ENCODE measurements around the gene CGREF1.

The CGREF1 gene, protein sequence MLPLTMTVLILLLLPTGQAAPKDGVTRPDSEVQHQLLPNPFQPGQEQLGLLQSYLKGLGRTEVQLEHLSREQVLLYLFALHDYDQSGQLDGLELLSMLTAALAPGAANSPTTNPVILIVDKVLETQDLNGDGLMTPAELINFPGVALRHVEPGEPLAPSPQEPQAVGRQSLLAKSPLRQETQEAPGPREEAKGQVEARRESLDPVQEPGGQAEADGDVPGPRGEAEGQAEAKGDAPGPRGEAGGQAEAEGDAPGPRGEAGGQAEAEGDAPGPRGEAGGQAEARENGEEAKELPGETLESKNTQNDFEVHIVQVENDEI

DNA sequence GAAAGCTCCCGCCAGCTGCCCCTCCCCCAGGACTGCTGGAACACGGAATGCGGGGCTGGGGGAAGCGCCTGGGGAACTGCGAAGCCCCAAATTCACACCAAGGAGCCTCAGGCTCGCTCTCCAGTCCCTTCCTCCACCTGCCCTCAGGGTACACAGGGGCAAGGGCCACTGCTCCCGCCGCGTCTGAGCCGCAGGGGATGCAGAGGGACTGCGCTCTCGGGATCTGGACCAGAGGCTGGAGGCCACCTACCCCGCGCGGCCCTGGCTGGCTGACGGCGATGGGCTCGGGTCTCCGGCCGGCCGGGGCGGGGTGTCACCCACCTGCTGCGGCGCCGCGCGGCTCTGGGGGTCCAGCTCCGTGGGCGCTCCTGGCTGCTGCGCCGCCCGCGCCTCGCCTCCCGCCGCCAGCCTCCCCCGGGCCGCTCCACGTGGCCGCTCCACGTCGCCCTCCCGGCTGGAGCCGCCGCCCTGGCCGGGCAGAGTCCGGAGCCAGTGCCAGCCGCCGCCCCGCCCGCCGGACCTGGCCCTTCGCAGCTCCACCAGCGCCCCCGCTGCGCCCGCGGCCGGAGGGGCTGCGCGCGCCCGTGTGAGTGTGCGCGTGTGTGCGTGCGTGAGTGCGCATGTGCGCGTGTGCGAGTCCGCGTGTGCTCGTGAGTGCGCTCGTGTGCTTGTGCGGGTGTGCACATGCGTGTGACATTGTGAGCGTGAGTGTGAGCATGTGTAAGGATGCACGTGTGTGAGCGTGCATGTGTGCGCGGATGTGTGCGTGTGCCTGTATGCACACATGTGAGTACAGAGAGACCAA is at the start of gene CGREF1:
CGREF1 (minus strand) TSS at position 604 of the 805 bp plus-strand sequence. CDS start 14,762 bp downstream, outside the sequence.
- no peak for DNase-seq (ENCODE audit: low spot score)

DNA sequence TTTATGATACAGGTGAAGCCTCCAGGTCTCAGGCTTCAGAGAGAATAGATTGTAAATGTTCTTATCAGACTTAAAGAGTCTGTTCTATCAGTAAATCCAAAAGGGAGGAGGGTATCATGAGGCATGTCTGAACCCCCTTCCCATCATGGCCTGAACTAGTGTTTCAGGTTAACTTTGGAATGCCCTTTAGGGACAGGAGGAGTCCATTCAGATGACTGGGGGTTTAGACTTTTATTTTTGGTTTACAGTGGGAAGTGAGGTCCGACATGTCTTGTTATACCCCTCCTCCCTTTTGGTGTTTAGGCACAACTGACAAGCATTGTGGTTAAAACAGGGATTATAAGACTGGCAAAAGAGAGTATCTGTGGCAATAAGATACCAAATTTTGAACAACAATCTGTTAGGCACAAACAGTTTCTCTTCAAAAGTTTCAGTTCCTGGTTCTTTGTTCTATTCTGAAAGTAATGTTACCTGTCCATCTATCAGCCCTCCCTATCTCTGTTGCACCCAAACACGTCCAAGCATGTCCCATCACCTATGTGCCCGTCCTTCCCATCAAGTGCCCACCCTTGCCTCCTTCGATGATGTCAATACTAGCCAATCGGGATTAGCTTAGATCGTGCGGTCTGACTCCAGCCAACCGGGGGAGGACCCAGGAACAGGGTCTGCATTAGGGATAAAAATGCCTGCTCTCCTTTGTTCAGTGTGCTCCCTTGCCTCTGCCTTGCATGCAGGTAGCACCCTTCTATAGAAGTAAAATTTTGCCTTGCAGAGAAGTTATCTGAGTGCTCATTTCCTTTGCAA is 46.2 kb upstream of the CGREF1 start:
- no peak for DNase-seq (ENCODE audit: low spot score)

DNA sequence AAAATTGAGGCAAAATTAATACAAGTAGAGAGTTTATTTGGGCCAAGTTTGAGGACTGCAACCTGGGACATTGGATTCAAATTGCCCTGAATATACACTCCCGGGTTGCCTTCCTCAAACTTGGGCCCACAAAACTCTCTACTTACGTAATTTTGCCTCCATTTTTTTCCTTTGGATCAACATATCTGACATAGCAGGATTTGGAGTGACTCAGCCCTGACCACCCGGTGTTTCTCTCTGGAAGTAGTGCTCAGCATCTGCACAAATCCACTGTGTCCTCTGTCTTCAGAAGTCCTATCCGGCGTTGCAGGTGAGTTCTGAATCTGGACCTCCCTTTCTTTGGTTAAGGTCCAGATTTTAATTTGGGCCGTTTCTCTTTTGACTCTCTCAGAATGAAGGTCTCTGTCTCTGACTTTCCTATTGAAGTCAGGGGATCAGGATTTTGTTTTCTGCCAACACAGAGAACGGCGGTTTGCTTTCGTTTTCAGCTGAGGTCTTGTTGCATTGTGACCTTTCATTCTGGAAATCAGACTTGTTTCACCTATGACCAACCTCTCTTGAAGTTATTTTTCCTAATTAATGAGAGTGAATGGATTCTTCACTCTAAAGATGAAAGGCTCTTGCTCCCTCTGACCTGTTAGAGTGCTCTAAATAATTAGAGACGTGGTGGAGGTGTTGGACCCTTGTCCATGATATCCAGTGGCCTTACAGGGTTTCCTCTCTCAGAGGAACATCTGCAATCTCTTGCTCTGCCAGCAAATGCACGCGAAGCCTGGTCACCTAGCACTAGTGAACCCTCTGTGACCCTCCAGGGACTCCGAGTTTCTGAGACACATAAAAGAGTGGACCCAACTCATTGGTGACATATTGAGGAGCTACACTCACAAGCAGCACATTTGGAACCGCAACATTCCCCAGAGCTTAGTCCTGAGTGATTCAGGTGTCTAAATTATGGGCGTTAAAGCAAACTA is 43.5 kb upstream of the CGREF1 start:
- no peak for DNase-seq (ENCODE audit: low spot score)

DNA sequence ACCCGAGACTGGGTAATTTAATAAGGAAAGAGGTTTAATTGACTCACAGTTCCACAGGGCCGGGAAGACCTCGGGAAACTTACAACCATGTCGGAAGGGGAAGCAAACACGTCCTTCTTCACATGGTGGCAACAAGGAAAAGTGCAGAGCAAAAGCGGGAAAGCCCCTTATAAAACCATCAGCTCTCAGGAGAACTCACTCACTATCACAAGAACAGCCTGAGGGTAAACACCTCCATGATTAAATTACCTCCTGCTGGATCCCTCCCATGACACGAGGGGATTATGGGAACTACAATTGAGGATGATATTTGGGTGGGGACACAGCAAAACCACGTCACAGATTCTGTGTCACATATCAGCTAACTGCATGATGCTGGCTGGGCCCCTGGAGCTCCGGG is 41.3 kb upstream of the CGREF1 start:
- no peak for DNase-seq (ENCODE audit: low spot score)

DNA sequence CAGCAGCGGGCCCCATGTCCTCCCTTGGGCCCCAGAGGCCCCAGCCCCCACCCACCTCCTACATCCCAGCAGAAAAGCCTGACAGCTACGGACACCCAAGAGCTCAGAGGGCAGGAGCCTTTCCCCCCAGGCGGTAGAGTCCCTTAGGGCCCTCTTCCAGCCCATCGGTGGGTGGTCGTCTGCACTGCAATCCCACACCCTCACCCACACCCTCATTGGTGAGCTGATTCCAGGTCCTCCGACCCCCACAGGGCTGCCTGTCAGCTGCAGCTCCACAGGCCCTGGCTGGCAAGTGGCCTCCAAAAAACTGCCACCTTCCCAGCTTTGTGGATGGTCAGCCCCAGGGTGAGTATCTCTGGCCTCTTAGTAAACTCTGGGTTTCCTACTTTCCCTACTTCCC is 40.3 kb upstream of the CGREF1 start:
- no peak for DNase-seq (ENCODE audit: low spot score)

DNA sequence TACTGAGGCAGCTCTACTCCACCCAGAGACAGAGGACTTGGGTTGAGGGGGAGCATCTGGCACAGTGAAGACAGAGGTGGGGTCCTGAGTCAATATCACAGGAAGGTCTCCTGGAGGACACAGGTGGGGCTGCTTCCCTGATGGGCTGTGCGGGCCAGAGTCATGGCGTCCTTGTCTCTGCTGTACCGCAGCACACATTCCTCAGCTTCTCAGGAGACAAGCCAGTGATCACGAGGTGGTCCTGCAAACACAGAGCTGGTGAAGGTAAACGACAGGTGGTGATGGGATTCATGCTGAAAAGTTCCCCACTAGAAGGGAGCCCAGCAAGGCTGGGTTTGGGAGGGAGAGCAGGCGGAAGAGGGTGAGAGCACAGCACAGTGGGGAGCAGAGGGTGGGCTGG is 39.5 kb upstream of the CGREF1 start:
- DNase-seq (ENCODE audit: low spot score), result no peak

DNA sequence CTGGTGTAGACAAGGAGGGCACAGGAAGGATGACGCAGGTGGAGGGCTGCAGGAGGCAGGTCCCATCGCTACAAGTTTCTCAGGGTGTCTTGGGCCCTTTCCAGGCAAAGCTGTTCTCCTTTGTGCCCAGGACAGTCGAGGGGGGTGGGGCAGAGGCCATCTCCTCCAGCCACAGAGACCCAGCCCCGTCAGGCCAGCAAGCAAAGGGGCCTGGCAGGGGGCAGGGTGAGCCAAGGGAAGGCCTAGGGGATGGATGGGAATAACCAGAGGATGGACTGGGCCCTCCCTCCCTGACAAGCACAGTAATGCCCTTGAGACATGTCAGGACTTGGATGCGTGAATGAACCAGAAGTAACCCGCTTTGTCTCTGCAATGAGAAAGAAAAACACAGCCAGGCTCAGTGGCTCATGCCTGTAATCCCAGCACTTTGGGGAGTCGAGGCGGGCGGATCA is 36.2 kb upstream of the CGREF1 start:
- DNase-seq (ENCODE audit: low spot score), result no peak

DNA sequence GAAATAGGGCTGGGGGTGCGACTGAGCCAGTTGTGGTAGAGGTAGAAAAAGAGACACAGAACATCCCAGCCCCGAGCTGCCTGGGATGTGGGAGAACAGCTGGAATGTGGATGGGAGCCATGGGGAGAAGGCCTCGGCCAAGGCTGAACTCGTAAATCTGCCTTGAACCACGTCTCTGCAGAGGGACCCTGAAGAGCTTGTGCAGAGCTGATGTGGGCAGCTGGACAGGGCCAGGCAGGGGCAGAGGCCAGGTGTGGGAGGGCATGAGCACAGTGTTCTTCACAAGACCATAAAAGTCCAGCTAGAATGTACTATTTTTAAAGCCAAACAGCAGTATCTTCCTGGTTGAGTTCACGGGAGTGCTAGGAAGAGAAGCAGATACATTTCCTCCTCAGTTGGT is 35.6 kb upstream of the CGREF1 start:
- no peak for DNase-seq (ENCODE audit: low spot score)

DNA sequence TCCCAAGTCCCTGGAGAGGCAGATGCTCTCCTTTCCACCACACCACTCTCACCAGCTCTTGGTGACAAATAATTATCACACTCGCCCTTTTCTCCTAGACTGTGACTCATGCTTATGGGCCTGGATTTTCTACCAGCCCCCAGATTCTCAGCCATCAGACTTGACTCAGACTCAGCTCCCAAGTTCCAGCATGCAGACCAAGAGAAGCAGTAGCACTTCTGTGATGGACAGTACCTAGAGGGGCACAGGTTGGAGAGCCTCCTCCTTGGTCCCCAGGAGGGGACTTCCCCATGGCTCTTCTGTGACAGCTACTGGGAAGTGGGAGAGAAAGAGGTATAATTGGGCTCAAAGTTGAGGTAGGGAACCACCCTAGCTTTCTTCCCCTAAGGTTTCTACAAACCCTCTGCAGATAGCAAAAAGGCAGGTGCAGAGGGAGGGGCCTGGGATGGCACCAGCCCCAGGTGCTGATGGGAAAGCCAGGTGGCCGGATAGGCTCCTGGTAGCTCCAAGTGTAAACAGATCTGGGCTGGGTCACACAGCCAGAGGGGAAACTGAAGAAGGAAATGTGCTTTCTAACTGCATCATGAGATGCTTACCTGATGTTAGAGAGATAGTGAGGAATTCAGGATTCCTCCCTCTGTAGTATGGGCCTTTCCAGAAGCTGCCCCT is 34.0 kb upstream of the CGREF1 start:
- DNase-seq (ENCODE audit: low spot score), result no peak

DNA sequence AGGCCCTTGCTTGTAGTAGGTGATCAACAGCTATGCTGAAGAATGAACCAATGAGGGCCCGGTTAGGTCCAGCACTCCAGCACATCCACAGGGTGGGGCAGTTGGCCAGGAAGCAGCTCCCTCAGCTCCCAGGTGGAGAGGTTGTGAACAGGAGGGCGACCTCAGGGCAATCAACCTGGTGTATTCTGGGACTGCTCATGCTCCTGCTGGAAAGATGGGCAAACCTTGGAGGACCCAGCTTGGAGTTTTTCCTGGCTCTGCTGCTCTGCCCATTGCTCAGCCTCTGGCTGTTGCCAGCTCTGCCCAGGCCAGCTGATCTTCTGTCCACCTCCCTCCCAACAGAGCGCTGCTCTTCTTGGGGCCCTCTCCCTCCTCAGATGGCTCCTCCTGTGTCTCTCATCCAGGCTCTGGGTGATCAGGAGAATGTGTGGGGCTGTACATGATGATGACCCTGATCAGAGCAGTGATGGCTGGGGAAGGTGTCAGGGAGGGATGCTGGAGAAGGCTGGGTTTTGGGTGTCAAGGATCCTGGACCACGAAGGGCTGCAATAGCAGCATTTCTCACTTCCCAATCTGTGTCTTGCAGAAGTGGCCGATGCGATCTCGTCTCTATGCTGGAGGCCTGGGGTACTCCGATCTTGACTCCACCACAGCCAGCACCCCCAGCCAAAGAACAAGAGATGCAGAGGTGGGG is 33.3 kb upstream of the CGREF1 start:
- no peak for DNase-seq (ENCODE audit: low spot score)

DNA sequence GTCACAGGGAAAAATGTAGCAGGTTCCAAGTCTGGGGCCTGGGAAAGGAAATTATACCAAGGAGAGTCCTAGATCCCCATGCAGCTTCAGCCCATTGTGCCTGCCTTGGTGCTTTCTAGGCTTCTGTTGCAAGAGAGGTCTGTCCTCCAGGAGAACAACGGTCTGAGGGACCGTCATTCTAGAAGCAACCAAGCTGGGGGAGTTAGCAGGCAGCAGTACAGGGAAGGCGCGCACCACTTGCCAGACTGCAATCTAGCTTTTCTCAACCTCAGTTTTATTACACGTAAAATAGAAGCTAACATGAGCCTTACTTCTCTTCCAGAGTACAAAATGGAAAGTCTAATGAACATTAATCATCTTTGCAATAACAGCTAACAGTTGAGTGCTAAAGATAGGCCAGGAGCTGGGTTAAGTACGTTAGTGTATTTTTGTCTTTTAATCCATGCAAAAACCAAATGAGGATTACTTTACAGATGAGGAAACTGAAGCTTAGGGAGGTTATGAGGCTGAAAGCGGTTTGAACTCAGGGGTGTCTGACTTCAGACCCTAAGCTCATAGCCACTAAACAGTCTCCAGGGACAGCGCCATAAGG is 31.8 kb upstream of the CGREF1 start:
- DNase-seq (ENCODE audit: low spot score), result no peak

DNA sequence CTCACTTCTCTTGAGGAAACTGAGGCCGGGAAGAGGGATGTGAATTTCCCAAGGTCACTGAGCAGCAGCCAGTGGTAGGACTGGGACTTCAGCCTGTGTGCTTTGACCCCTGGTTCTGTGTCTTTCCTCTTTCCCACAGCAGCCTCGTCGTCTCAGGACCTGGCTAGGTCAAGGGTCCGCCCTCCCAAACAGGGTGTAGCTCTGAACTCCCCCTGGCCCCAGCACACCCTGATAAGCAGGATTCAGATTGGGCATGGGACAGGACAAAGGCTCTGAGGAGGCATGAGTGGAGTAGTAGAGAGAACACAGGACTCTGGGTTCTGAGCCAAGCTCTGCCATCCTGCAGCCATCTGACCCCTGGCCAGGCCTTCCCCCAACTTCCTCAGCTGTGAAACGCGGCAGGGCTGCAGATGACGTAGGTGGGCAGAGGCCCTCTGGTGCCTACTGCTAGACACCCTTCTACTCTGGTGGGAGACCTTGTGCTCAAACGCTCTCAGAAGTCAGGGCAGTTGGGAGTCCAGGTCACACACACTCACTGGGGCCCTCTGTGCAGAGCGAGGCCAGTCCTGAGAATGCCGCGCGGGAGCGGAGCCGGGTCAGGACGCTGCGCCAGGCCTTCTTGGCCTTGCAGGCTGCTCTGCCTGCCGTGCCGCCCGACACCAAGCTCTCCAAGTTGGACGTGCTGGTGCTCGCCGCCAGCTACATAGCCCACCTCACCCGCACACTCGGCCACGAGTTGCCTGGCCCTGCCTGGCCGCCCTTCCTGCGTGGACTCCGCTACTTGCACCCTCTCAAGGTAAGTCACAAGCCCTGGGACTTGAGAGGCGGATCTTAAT is 30.9 kb upstream of the CGREF1 start:
- no peak for DNase-seq (ENCODE audit: low spot score)

DNA sequence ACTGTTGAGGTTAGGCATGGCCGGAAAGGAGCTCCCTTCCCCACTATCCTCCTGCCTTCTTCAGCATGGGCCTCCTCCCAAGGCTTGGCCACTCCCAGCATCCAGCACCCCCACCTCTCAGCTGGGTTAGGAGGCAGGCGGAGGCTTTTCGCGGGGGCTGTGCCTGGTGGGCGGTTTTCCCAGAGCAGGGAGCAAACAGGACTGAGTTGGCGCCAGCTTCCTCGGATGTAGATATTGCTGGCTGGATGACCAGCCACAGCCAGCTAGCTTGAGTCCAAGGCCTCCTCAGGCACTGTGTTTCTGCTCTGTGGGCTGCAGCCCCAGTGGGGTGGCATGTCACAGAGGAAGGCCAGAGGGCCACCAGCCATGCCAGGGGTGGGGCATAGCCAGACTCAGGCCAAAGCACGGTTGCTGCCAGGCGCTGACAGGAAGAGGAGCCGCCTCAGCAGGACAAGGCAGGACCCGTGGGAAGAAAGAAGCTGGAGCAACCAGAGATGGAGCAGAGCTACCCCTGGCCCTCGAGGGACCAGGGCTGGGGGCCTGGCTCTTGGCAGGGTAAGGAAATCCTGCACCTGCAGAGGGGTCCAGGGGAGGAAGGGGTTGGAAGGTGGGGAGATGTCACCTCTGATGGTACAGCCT is 30.0 kb upstream of the CGREF1 start, which contains the start of gene TCF23:
TCF23 (plus strand) TSS at position 204 of the 639 bp plus-strand sequence; CDS start at position 334, 130 bp downstream.
- no peak for DNase-seq (ENCODE audit: low spot score)

DNA sequence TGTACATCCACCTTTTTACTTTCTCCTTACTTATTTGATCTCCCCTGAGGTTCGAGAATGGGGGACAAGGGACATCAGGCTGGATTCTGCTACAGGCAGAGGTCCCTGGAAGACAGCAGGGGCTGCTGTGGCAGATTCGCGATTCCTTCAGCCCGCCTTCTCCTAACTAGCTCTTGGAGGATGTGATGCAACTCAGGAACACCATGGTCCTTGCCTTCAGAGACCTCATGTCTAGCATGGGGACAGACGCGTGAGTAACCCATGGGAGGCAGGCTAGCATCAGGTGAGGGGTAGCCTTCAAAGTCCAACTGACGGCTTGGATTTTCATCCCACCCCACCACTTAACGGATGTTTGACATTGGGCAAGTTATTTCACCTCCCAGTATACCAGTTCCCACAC is 29.0 kb upstream of the CGREF1 start:
- no peak for DNase-seq (ENCODE audit: low spot score)

DNA sequence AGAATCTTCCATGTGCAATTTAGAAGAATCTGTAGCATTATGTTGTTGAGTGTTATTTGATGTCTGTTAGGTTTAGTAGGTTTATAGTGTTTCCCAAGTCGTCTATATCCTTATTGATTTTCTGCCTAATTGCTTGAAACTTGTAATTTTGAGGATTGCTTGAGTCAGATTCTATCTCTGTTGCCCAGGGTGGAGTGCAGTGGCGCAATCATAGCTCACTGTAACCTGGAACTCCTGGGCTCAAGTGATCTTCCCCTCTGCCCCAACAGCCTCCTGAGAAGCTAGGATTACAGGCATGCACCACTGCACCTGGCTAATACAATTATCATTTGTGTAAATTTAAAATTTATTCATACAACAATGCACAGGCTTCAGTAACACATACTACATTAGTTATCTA is 26.8 kb upstream of the CGREF1 start:
- DNase-seq (ENCODE audit: low spot score), result no peak

DNA sequence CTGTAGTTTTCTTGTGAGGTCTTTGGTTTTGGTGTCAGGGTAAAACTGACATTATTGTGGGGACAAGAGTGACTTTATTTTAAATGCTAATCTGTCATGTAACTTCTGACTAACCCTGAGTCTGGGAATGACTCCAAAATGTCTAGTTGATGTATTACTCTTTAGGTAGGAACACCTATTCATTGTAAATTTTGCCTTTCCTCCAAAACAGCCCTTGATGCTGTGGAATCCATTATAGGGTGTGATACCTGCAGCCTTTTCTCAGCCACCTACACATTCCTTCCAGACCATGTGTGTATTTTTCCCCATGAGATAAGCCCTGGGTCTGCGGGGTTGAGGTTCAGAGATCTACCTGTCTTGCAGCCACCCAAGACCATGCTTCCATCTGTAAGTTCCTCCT is 24.4 kb upstream of the CGREF1 start:
- no peak for DNase-seq (ENCODE audit: low spot score)

DNA sequence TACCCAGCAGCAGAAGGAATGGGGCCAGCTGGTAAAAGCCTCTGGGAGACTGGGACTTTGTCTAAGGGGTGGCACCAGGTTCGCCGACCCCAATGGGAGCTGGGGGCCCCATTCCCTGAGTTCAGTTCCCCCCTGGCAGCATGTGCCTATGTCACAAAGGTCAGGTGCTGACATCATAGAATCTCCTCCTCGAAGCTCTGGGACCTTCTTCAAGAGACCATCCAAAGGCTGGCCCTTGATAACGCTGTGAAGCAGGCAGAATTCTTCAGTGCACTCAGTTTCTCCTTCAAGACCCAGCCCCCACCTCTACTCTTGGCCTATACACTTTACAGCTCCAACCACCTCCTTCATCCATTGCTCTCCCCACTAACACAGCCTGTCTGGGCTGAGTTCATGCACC is 20.4 kb upstream of the CGREF1 start, which contains the start of gene PRR30:
PRR30 (minus strand) TSS at position 101 of the 400 bp plus-strand sequence. CDS start 1,081 bp downstream, outside the sequence.
- no peak for DNase-seq (ENCODE audit: low spot score)

DNA sequence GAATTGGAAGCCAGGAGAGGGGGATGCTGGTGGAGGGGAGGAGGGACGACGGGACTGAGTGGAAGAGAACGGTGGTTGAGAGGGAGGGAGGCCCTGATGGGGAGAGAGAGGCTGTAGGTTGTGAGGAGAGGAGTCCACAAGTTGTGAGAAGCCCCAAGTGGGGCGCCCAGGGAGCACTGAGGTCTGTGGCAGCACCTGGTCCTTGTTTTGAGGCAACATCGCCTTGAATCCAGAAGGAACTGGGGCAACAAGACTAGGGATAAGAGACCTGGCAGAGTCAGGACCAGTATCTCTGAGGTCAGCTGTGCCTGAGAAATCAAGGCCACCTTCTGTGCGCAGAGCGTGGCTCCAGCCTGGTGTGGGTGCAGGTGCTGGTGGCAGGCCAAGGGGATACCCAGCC is 19.2 kb upstream of the CGREF1 start:
- DNase-seq (ENCODE audit: low spot score), result no peak

All from left forelimb (tissue), 1 donor.